ENCODE data around the gene REC114. TPM values are rescaled to one million over a fixed set of nuclear protein-coding genes. Genes with fewer than 3 reads are reported as not detected.

The REC114 gene
- total and polyA plus RNA-seq, 9 of the 15 experiments (the other 6 are each of a cell fraction or from before 2014, with no cell fraction given): 0.07 to 0.24 TPM; not detected in 7

DNA sequence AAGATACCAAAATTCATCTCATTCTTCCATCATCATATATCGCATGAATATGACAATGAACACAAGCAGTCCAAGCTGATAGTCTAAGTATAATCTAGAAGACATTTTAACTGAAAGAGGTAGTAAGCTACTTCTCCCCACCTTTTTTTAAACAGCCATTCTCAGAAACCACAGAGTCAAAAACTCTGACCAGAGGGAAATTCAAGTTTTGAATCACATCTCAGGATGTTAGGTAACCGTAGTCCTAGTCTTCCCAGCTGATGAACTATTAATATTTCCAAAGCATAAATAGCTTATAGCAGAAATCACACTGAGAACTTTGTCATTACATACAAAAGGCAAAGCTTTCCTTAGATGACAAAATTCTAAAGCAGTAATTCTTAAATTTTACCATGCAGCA is 164.4 kb downstream of the REC114 start (continued):
- TF ChIP-seq, protein P1, sequence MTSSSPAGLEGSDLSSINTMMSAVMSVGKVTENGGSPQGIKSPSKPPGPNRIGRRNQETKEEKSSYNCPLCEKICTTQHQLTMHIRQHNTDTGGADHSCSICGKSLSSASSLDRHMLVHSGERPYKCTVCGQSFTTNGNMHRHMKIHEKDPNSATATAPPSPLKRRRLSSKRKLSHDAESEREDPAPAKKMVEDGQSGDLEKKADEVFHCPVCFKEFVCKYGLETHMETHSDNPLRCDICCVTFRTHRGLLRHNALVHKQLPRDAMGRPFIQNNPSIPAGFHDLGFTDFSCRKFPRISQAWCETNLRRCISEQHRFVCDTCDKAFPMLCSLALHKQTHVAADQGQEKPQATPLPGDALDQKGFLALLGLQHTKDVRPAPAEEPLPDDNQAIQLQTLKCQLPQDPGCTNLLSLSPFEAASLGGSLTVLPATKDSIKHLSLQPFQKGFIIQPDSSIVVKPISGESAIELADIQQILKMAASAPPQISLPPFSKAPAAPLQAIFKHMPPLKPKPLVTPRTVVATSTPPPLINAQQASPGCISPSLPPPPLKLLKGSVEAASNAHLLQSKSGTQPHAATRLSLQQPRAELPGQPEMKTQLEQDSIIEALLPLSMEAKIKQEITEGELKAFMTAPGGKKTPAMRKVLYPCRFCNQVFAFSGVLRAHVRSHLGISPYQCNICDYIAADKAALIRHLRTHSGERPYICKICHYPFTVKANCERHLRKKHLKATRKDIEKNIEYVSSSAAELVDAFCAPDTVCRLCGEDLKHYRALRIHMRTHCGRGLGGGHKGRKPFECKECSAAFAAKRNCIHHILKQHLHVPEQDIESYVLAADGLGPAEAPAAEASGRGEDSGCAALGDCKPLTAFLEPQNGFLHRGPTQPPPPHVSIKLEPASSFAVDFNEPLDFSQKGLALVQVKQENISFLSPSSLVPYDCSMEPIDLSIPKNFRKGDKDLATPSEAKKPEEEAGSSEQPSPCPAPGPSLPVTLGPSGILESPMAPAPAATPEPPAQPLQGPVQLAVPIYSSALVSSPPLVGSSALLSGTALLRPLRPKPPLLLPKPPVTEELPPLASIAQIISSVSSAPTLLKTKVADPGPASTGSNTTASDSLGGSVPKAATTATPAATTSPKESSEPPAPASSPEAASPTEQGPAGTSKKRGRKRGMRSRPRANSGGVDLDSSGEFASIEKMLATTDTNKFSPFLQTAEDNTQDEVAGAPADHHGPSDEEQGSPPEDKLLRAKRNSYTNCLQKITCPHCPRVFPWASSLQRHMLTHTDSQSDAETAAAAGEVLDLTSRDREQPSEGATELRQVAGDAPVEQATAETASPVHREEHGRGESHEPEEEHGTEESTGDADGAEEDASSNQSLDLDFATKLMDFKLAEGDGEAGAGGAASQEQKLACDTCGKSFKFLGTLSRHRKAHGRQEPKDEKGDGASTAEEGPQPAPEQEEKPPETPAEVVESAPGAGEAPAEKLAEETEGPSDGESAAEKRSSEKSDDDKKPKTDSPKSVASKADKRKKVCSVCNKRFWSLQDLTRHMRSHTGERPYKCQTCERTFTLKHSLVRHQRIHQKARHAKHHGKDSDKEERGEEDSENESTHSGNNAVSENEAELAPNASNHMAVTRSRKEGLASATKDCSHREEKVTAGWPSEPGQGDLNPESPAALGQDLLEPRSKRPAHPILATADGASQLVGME (CRISPR knock-in tag; IDR thresholded peaks at IDR 0.05): no peak
- no peak for TF ChIP-seq POLR2B (IDR thresholded peaks at IDR 0.05; ENCODE audit: low read depth, partially characterized antibody)
- TF ChIP-seq TAF1 (IDR thresholded peaks at IDR 0.05; ENCODE audit: control insufficient read depth, extremely low read depth, insufficient read depth, low read length, severe bottlenecking): no peak
- no peak for TF ChIP-seq HOXB6 (CRISPR knock-in tag; IDR thresholded peaks at IDR 0.05; ENCODE audit: borderline replicate concordance)
- no peak for TF ChIP-seq PHTF2 (CRISPR knock-in tag; IDR thresholded peaks at IDR 0.05)
- no peak for TF ChIP-seq MEF2A (IDR thresholded peaks at IDR 0.05; ENCODE audit: control insufficient read depth, low read depth, low read length)
- TF ChIP-seq CBX2 (IDR thresholded peaks at IDR 0.05; ENCODE audit: insufficient read depth, low read length, poor library complexity, severe bottlenecking): no peak
- TF ChIP-seq SP1 (CRISPR knock-in tag; IDR thresholded peaks at IDR 0.05): no peak

Data from K562 (cell line).